Effector memory CD8-positive, alpha-beta T cell (primary cell): ENCODE data around the gene SAMD11.
"Not testable (repeated sequence)": the region's sequence is repeated elsewhere in the genome, so short reads cannot be mapped to it uniquely, and the experiment has no call there.

Source experiments
- ATAC-seq: fragments of 150-1000 bp; cut with Tn5 transposase; replicated peaks from 2 replicates; pipeline ENCODE4 v1.10.0; 2021; ENCODE audit warnings: mild to moderate bottlenecking, moderate library complexity
- DNase-seq, 3 experiments: peaks; one replicate each; pipeline ENCODE4 v3.0.0; 2021
- H3K27ac Mint-ChIP-seq, 2 donors: one replicate each; pipeline ENCODE4 v1.8.0; 2022; ENCODE audit warnings: mild to moderate bottlenecking in 2 of 2, mixed read lengths in 2 of 2, moderate library complexity in 2 of 2
- H3K27me3 Mint-ChIP-seq, 2 donors: one replicate each; pipeline ENCODE4 v1.8.0; 2022; ENCODE audit warnings: mixed read lengths in 2 of 2
- H3K36me3 Mint-ChIP-seq: one replicate; pipeline ENCODE4 v1.8.0; 2022; ENCODE audit warnings: mild to moderate bottlenecking, moderate library complexity, mixed read lengths; ENCODE audit not compliant: insufficient read depth
- H3K4me1 Mint-ChIP-seq, 2 donors: one replicate each; pipeline ENCODE4 v1.8.0; 2022; ENCODE audit warnings: low read depth in 2 of 2, mixed read lengths in 2 of 2
- H3K4me3 Mint-ChIP-seq, 2 donors: one replicate each; pipeline ENCODE4 v1.8.0; 2022; ENCODE audit warnings: mild to moderate bottlenecking in 2 of 2, mixed read lengths in 2 of 2, moderate library complexity in 2 of 2
- H3K9me3 Mint-ChIP-seq, 2 donors: one replicate each; pipeline ENCODE4 v1.8.0; 2022; ENCODE audit warnings: mixed read lengths in 2 of 2

SAMD11 gene

DNA sequence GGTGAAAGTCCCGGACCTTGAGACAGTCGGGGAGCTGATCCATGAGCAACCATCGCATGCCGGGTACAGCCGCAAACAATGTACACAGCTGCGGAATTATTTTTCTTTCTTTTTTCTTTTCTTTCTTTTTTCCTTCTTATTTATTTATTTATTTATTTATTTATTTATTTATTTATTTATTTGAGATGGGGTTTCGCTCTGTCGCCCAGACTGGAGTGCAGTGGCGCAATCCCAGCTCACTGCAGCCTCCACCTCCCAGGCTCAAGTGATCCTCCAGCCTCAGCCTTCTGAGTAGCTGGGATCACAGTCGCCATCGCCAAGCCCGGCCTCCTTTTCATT lies 60.7 kb downstream of the SAMD11 start:
- peaks cover 36 to 55% of the 10 kb centered on the region in 2 donors for H3K27me3 Mint-ChIP-seq
- H3K4me3 Mint-ChIP-seq, result no peak overlapping the region
- peaks cover 4% of the 10 kb centered on the region for H3K36me3 Mint-ChIP-seq
- DNase-seq (no peak), ATAC-seq (peak; percentile 7)
- no peak overlapping the region for H3K27ac Mint-ChIP-seq
- no peaks in the 10 kb centered on the region for H3K9me3 Mint-ChIP-seq
- no peaks in the 10 kb centered on the region for H3K4me1 Mint-ChIP-seq

DNA sequence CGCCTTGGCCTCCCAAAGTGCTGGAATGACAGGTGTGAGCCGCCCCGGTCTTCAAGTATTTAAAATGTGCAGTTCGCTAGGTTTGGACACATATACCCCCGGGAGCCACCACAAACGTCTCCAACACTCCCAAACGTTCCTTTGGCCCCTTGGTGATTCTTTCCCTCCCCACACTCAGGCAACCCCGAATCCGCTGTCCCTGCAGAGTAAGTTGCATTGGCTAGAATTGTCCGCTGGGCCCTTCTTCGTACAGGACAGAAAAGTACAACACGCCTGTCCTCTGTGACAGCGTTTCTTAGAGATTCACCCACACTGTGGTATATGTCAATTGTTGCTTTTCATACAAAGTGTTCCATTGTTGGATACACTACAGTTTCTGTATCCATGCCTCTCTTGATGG lies 61.4 kb downstream of the SAMD11 start:
- peaks cover 43 to 62% of the 10 kb centered on the region in 2 donors for H3K27me3 Mint-ChIP-seq
- H3K27ac Mint-ChIP-seq, result no peak overlapping the region
- no peak overlapping the region for H3K4me3 Mint-ChIP-seq
- peaks cover 4% of the 10 kb centered on the region for H3K36me3 Mint-ChIP-seq
- H3K9me3 Mint-ChIP-seq, result no peaks in the 10 kb centered on the region
- no peak for DNase-seq
- ATAC-seq, result no peak
- H3K4me1 Mint-ChIP-seq, result no peaks in the 10 kb centered on the region

DNA sequence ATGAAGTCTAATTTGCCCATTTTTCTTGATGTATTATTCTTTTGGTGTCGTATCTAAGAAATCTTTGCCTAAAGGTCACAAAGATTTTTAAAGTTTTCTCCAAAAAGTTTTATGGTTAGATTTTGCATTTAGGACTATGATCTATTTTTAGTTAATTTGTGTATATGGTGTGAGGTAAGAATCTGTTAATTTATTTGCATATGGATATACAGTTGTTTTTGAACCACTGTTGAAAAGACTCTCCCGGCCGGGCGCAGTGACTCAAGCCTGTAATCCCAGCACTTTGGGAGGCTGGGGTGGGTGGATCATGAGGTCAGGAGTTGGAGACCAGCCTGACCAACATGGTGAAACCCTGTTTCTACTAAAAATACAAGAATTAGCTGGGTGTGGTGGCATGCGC lies 64.3 kb downstream of the SAMD11 start:
- not testable (repeated sequence) for H3K27ac Mint-ChIP-seq, H3K4me1 Mint-ChIP-seq, H3K9me3 Mint-ChIP-seq, H3K4me3 Mint-ChIP-seq, DNase-seq, ATAC-seq, H3K36me3 Mint-ChIP-seq
- peaks cover 61 to 74% of the 10 kb centered on the region in 2 donors for H3K27me3 Mint-ChIP-seq

DNA sequence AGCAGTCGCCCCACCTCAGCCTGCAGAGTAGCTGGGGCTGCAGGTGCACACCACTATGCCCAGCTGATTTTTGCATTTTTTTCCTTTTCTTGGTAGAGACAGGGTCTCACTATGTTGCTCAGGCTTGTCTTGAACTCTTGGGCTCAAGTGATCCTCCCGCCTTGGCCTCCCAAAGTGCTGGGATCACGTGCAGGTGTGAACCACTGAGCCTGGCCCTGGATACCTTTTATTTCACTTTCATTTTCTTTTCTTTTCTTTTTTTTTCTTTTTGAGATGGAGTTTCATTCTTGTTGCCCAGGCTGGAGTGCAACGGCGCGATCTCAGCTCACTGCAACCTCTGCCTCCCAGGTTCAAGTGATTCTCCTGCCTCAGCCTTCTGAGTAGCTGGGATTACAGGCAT lies 67.6 kb downstream of the SAMD11 start:
- H3K9me3 Mint-ChIP-seq, DNase-seq, H3K4me1 Mint-ChIP-seq, H3K36me3 Mint-ChIP-seq, H3K27ac Mint-ChIP-seq, H3K4me3 Mint-ChIP-seq, ATAC-seq: not testable (repeated sequence)
- H3K27me3 Mint-ChIP-seq, result peaks cover 67 to 78% of the 10 kb centered on the region in 2 donors

DNA sequence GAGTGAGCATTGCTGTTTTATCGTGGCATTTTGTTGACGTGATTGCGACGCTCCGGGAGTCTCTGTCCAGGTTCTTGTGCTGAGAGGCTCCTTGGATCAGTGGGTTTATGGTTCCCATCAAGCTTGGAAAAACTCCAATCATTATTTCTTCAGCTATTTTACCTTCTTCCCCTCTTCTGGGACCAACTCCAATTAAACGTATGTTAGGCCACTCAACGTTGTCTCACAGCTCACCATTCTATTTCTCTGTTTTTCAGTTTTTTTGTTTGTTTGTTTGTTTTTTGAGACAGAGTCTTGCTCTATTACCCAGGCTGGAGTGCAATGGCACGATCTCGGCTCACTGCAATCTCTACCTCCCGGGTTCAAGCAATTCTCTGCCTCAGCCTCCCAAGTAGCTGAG lies 68.2 kb downstream of the SAMD11 start:
- H3K27me3 Mint-ChIP-seq, result peaks cover 67 to 79% of the 10 kb centered on the region in 2 donors

DNA sequence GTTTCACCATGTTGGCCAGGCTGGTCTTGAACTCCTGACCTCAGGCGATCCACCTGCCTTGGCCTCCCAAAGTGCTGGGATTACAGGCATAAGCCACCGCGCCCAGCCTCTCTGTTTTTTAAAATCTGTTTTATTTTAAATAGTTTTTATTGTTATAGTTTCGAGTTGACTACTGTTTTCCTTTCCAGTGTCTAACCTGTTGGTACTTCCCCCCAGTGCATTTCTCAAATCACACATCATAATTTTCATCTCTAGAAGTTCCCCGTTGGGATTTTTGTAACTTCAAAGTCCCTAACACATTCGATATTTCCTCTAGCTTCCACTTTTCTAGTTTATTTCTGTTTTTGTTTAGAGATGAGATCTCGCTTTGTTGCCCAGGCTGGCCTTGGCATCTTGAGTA lies 68.6 kb downstream of the SAMD11 start:
- Mint-ChIP-seq H3K27ac (no peak overlapping the region), H3K27me3 (peaks cover 71 to 84% of the 10 kb centered on the region in 2 donors), H3K4me1 (peaks cover 4 to 8% of the 10 kb centered on the region in 2 donors), H3K9me3 (peaks cover 0 to 2% of the 10 kb centered on the region in 2 donors), H3K36me3 (peaks cover 12% of the 10 kb centered on the region), H3K4me3 (no peak overlapping the region)
- DNase-seq (no peak), ATAC-seq (no peak)

More for the DNA sequence above, 68.2 kb downstream of the SAMD11 start:
- ATAC-seq (no peak), DNase-seq (no peak)
- Mint-ChIP-seq H3K9me3 (peaks cover 0 to 2% of the 10 kb centered on the region in 2 donors), H3K4me3 (no peak overlapping the region), H3K27ac (no peak overlapping the region), H3K36me3 (peaks cover 8% of the 10 kb centered on the region), H3K4me1 (peaks cover 4 to 6% of the 10 kb centered on the region in 2 donors)

DNA sequence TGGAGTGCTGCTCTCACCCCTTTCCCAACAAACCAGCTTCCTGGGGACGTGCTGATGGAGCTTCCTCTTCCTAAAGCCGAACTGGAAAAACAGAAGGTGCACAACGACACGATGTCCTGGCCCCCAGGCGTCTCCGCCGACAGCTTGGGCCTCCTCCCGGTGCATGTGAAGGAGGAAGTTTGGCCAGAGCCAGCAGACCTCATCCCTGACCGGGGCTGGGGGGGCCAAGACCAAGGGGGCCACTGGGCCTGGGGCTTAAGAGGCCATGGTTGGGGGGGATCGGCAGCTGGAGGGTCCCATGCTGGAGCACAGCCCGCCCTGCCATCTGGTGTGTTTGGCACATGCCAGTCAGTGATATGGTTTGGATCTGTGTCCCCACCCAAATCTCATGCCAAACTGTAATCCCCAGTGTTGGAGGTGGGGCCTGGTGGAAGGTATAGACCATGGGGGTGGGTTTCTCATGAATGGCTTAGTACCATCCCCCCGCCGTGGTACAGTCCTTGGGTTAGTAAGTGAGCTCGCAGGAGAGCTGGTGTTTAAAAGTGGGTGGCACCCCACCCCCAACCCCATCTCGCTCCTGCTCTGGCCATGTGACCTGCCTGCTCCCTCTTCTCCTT lies 69.8 kb downstream of the SAMD11 start:
- ATAC-seq (no peak), DNase-seq (no peak)
- H3K4me1 Mint-ChIP-seq, result peaks cover 4 to 8% of the 10 kb centered on the region in 2 donors
- peaks cover 19% of the 10 kb centered on the region for H3K36me3 Mint-ChIP-seq
- no peak overlapping the region for H3K27ac Mint-ChIP-seq
- H3K9me3 Mint-ChIP-seq, result peaks cover 0 to 2% of the 10 kb centered on the region in 2 donors
- peaks cover 64 to 85% of the 10 kb centered on the region in 2 donors for H3K27me3 Mint-ChIP-seq
- no peak overlapping the region for H3K4me3 Mint-ChIP-seq
